HG03066 (cell line): ENCODE results near the gene PANK2.
A peak's percentile ranks its signal among the peaks of the same experiment; 100 is the strongest.

ENCODE experiments used
- ATAC-seq: cut with Tn5 transposase; IDR thresholded peaks from one replicate; pipeline ENCODE4 v1.9.1; 2021; ENCODE audit warnings: low read depth; ENCODE audit not compliant: unreplicated experiment

PANK2 gene

GRCh38 chr20:3900187-3900604, 11.0 kb downstream of the PANK2 start:
- ATAC-seq: no peak

- ATAC-seq: no peak
Observed at GRCh38 chr20:3901028-3901705, 12.0 kb downstream of the PANK2 start.

- ATAC-seq: no peak
Observed at GRCh38 chr20:3901706-3902440, 12.7 kb downstream of the PANK2 start.

- no peak for ATAC-seq
Observed at GRCh38 chr20:3902446-3902845, 13.3 kb downstream of the PANK2 start.

- ATAC-seq: no peak
Observed at GRCh38 chr20:3904224-3904623, 15.0 kb downstream of the PANK2 start.

GRCh38 chr20:3904857-3905256, 15.7 kb downstream of the PANK2 start:
- no peak for ATAC-seq

- ATAC-seq: peak; percentile 74
Observed at GRCh38 chr20:3906744-3907721, 17.8 kb downstream of the PANK2 start.

- no peak for ATAC-seq
Observed at GRCh38 chr20:3908667-3909066, 19.5 kb downstream of the PANK2 start.

GRCh38 chr20:3909952-3910366, 20.8 kb downstream of the PANK2 start:
- no peak for ATAC-seq

- ATAC-seq: no peak
Observed at GRCh38 chr20:3910853-3911252, 21.7 kb downstream of the PANK2 start.

- ATAC-seq: no peak
Observed at GRCh38 chr20:3911956-3912355, 22.8 kb downstream of the PANK2 start.

- no peak for ATAC-seq
Observed at GRCh38 chr20:3914446-3914845, 25.3 kb downstream of the PANK2 start.

- no peak for ATAC-seq
Observed at GRCh38 chr20:3915691-3916090, 26.5 kb downstream of the PANK2 start.

GRCh38 chr20:3916364-3916763, 27.2 kb downstream of the PANK2 start:
- ATAC-seq: no peak

GRCh38 chr20:3919352-3919751, 30.2 kb downstream of the PANK2 start:
- ATAC-seq: no peak

GRCh38 chr20:3922223-3922982, 33.2 kb downstream of the PANK2 start:
- ATAC-seq: no peak

GRCh38 chr20:3922983-3923339, 33.8 kb downstream of the PANK2 start:
- no peak for ATAC-seq

- no peak for ATAC-seq
Observed at GRCh38 chr20:3923818-3924217, 34.6 kb downstream of the PANK2 start.

GRCh38 chr20:3924304-3925112, 35.3 kb downstream of the PANK2 start:
- no peak for ATAC-seq
